C4-2B (cell line): ENCODE results near the gene TNFAIP1.

Experiments used
- CTCF ChIP-seq: fragments of 450-650 bp; conservative IDR thresholded peaks from 2 replicates; pipeline ENCODE4 v1.5.1; 2017; ENCODE audit warnings: mild to moderate bottlenecking
- ZFX ChIP-seq: fragments of 450-650 bp; IDR thresholded peaks from 2 replicates; pipeline ENCODE4 v1.6.1; 2017

- no peak for TF ChIP-seq CTCF
- no peak for TF ChIP-seq ZFX
These were observed 6.8 kb downstream of the TNFAIP1 start for GRCh38 chr17:28342313-28342712.
